HG02981 (cell line): ENCODE data around the gene CSNK1G2.

Experiments used
- ATAC-seq: cut with Tn5 transposase; IDR thresholded peaks from one replicate; pipeline ENCODE4 v1.9.1; 2021; ENCODE audit warnings: mild to moderate bottlenecking, moderate library complexity; ENCODE audit not compliant: unreplicated experiment

The CSNK1G2 gene

DNA sequence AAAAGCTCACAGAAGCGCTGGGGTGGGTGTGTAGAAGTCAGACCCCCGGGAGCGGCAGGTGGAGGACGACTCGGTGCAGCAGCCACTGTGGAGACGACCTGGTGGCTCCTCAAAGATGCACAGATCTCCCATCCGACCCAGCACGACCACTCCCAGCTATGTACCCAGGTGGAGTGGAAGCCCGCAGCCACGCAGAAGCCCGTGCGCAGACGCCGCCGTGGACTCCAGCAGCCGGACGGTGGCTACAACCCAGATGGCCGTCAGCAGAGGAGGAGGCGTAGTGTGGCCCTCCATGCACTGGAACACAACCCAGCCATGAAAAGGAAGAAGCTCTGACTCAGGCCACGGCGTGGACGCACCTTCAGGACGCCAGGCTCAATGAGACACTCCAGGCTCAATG, 21.7 kb downstream of the CSNK1G2 start:
- ATAC-seq: no peak

DNA sequence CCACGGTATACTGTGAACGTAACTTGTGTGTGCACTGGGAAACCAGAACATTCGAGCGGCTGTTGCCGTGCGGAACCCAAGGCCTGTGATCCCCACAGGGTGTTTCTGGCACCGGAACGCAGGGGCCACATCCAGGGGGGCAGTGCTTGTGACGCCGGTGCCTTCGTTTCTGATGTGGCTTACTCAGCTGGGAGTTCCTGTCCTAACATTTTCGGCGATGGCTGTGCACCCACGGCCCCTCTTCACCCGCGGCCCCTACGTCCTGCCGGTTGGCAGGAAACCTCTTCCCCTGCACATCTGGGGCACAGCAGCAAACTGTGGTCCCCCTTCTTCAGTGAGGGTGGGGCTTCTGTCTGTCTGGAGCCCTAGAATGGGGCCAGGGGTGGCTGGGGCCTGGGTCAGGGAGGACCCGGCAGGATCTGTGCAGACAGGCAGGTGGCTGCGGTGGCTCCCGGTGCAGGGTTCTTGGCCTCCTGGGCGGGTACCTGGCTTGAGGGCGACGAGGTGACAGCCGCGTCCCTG, 26.2 kb downstream of the CSNK1G2 start:
- no peak for ATAC-seq

DNA sequence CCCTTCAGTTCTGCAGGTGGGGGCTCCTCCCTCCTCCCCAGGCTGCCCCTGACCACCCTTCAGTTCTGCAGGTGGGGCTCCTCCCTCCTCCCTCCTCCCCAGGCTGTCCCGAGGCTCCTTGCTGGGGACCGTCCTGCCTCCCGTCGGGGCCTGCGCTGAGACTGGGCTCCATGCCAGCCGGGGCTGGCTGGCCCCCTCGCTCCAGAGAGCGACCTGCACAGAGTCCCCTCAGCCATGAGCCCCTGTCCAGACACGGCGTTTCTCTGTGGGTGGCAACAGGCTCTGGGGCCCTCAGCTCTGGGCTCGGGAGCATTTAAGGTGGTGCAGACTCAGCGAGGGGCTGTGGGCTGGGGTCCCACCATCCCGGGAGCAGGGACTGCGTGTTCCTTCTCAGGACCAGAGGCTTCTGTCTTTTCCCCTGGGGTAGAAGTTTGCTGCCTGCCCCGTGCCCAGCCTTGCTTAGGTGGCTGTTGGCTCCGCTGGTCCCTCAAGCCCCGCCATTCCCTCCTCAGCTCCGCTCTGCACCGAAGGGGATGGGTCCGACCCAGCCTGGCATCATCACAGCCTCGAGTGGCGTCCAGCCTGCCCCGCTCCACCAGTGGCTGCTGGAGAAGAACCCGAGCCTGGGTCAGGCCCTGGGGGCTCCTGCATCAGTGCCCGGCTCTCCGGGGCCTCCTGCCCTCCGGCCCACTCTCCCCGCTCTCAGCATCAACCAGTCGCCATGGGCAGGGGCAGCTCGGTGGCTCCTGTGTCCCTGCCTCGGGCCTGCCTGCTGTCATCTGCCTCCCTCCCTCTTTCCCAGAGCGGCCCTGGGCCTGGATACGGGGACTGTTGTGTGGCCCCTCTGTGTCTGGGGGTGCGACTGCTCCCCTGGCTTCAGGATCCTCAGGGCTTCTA, 27.6 kb downstream of the CSNK1G2 start:
- ATAC-seq: no peak

- ATAC-seq: no peak
Measured at GRCh38 chr19:1969176-1970002, 28.4 kb downstream of the CSNK1G2 start.

DNA sequence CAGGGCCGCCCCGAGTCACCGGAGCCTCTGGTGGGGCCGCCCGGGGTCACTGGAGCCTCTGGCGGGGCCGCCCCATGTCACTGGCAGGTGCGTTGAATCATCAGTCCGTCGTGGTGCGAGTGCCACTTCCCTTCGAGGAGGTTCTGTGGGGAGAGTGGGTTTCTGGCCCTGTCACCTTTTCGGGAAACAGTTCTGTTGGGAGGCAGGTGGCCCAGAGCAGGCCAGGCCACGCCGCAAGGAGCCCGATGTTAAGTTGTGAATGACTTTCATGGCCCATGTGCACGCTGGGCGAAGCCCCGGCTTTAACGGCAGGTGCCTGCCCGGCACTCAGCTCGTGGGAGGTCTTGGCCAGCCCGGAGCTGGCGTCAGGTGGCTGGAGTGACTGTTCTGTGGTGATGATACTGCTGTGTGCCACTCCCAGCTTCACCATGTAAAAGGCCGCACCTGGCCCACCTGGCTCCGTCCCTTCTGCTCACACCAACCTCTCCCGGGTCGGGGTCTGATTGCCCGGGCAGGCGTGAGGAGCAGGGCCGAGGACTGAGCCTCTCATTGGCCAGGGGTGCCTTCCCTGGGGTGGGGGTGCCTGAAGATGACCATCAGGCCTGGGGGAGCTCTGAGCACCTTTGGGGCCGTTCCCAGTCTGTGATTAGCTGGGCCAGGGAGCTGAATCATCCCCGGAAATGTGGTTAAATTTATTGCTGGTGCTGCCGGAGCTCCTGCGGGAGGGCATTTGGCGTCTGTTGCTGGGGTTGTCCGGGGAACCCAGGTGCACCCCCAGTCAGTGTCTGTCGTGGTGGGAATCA, 29.2 kb downstream of the CSNK1G2 start:
- ATAC-seq: no peak

DNA sequence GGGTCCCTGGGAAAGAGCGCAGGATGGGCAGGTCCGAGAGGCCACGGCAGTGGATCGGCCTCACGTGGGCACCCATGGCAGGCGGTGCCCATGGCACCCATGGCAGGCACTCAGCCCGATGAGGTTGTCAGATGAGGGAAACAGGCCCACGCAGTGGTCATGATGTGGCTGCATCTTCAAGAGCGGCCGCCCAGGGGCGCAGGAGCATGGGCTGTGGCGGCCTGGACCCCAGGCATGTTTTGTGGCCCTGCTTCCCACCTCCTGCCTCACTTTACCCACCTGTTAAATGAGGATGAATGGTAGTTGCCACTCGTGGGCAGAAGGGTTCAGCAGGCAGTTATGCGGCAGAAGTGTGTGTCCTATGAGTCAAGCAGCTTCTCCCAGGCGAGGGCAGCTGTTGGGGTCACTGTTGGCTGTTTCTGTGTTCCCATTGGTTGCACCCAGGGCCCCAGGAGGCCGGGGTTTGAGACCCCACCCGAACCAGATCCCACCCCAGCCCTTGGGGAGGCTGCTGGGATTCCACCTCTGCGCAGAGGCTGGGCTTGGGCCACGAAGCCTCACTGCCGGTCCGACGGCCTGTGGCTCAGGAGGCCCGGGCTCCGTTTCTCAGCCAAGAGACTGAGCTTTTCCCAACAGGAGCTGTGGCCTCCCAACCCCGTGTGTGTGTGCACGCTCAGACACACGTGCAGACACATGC, 30.0 kb downstream of the CSNK1G2 start:
- no peak for ATAC-seq

DNA sequence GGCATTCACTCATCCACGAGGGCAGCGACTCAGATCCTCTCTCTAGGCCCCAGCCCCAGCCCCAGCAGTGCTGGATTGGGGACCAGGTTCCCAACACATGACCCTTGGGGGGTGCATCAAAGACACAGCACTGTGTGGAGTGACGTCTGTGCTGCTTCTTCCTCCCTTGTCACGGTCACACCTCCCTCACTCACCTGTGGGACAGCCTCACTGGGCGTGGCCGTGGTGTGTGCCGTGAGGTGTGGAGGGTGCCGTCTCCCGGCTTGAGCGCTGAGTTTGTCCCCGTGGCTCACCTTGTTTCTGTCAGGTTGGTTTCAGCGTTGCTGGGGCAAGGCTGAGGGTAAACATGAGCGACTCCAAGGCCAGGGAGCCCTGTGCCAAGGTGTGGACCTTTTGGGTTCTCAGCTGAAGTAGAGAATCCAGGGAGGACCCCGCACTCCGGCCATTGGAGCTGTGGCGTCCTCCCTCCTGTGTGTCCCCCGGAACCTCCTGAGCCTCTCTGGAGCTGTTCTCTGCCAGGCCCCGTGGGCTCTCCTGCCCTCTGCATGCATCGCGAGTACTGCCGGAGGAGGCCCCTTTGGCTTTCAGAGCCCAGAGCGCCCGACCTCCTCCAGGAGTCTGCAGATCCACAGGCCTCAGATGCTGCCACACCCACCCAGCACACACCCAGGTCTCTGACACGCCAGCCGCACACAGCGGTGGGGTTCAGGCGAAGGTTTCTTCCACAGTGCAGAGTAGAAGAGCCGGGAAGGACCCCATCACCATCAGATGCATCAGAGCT, 33.6 kb downstream of the CSNK1G2 start:
- ATAC-seq: no peak

- ATAC-seq: no peak
Measured at GRCh38 chr19:1975162-1975480, 34.1 kb downstream of the CSNK1G2 start.

DNA sequence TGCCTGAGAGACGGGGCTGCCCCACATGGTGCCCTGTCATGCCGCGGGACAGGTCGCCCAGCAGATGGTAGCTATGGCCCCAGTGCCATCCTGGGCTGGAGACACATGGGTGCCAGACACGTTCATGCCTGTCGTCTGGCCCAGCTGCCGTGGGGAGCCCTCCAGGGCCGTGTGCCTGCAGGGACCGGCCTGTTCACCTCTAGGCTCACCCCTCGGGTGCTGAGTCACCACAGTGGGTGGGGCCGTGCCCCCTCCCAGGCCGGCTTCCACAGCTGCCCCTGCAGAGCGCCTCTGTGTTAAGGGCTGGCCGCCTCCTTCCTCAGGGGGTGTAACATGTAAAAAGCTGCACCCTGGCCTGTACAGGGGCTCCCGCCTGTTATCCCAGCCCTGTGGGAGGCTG, 36.1 kb downstream of the CSNK1G2 start:
- no peak for ATAC-seq

DNA sequence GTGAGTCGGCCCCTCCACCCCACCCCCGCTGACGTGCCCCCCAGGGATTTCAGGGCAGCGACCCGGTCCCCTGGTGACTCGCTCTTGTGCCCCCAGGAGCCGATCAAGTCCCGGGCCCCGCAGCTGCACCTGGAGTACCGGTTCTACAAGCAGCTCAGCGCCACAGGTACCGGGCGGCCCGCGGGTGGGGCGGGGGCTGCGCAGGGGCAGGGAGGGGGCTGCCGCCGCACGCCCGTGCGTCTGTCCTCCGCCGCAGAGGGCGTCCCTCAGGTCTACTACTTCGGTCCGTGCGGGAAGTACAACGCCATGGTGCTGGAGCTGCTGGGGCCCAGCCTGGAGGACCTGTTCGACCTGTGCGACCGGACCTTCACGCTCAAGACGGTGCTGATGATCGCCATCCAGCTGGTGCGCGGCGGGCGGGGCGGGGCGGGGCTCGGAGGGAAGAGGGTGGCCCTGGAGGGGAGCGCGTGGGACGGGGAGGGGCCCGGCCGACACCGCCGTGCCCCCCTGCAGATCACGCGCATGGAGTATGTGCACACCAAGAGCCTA, 37.4 kb downstream of the CSNK1G2 start:
- ATAC-seq: no peak

DNA sequence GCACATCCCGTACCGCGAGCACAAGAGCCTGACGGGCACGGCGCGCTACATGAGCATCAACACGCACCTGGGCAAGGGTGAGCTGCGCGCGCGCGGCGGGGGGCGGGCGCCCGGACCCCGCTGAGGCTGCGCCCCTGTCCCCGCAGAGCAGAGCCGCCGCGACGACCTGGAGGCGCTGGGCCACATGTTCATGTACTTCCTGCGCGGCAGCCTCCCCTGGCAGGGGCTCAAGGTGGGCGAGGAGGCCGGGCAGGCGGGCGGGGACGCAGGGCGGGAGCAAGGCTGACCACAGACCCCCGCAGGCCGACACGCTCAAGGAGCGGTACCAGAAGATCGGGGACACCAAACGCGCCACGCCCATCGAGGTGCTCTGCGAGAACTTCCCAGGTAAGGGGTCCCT, 38.0 kb downstream of the CSNK1G2 start:
- ATAC-seq: no peak

DNA sequence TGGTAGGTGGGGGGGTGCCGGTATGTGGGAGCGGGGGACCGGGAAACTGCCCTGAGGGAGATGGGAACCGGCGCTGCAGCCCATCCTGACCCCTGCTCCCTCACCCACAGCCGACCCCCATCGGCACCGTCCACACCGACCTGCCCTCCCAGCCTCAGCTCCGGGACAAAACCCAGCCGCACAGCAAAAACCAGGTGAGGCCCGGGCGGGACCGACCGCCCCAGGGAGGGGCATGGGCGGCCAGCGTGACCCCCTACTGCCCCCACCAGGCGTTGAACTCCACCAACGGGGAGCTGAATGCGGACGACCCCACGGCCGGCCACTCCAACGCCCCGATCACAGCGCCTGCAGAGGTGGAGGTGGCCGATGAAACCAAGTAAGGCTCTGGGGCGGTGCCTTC, 38.7 kb downstream of the CSNK1G2 start:
- no peak for ATAC-seq

GRCh38 chr19:1980091-1980808, 39.3 kb downstream of the CSNK1G2 start:
- no peak for ATAC-seq

- ATAC-seq: no peak
Measured at GRCh38 chr19:1980809-1981181, 39.8 kb downstream of the CSNK1G2 start.

DNA sequence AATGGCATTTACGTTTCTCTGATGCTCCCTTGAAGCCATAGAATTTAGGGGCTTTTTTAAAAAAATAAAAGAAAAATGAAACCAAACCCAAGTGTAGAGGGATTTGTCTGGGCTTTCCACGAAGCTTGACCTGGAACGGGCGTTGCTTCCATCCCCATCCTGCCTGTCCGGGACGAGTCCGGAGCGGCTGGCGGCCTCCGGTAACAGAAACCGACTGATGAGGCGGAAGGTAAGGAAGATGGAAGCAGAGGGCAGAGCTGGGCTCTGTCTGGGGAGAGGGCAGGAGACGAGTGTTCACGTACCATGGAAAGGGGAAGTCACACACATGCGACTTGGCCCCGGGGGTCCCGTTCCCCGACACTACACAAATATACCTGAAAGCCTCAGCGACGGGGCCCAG, 40.3 kb downstream of the CSNK1G2 start:
- ATAC-seq: no peak

- ATAC-seq: no peak
Measured at GRCh38 chr19:1984357-1984756, 43.4 kb downstream of the CSNK1G2 start.

DNA sequence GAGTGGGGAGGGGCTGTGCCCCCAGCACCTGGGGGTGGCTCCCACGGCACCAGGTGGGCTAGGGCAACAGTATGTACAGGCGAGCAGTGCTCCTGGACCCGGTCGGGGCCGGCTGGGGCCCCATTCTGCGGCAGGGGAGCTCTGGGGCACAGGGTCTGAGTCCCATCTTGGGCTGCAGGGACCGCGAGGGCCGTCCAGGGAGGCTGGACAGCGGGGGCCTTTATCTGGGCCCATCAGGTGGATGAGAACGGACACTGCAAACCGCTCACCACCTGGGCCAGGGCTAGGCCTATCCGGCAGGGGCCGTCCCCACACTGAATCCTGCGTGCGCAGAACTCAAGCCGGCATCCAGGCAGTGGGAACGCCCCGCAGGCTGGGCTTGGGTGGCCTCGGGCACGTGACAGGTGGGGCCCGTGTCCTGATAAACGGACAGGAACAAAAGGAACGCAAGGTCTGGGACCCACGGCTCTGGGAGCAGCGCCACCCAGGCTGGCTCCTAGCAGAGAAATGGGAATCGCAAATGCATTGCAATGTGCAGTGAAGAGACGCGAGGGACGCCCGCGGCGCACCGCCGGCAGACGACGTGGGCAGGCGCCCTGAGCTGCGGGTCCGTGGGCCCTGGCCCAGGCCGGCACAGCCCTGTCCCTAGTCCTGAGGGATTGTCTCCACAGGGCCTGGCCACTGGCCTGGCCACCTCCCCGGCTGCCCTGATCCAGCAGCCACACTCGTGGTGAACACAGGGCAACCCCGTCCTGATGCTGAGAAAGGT, 44.8 kb downstream of the CSNK1G2 start:
- ATAC-seq: no peak
